G401.6 (cell line): ENCODE results near the gene OSBPL10.

Experiments
- FAIRE-seq: peaks from 2 replicates; lab custom pipeline; 2012; peaks lifted over from hg19 to GRCh38; lab: Jason Lieb, UNC

OSBPL10 gene

DNA sequence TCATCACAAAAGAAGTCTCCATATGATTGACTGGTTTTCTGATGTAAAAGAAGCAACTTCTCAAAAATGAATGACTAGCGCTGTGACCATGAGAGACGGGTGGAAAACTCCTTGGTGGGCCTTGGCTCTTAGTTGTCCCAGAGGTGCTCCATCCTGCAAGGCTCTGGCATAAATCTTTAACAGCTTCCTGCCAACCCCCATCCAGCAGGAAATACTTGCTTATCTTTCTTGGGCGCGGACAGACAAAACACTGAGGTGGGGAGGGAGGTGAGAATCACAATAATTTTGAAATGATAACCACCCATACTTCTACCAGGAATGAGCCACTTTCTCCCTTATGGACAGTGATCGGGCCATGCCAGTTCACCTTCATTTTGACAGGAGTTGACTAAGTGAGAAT lies 319.8 kb downstream of the OSBPL10 start:
- FAIRE-seq, result no peak

GRCh38 chr3:31659246-31659645 lies 321.8 kb downstream of the OSBPL10 start:
- no peak for FAIRE-seq

- no peak for FAIRE-seq
Measured at GRCh38 chr3:31654998-31655397, 326.1 kb downstream of the OSBPL10 start.

DNA sequence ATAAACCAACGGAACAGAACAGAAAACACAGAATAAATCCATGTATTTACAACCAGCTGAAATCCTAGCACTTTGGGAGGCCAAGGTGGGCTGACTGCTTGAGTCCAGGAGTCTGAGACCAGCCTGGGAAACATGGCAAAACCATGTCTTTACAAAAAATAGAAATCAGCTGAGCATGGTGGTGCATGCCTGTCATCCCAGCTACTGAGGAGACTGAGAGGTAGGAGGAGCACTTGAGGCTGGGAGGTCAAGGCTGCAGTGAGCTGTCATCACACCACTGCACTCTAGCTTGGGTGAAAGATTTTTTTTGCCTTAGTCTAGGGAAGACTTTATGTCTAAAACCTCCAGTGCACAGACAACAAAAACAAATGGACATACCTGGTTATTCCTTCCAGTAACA lies 327.6 kb downstream of the OSBPL10 start:
- FAIRE-seq, result no peak

- FAIRE-seq, result no peak
Measured at GRCh38 chr3:31652296-31652695, 328.8 kb downstream of the OSBPL10 start.

DNA sequence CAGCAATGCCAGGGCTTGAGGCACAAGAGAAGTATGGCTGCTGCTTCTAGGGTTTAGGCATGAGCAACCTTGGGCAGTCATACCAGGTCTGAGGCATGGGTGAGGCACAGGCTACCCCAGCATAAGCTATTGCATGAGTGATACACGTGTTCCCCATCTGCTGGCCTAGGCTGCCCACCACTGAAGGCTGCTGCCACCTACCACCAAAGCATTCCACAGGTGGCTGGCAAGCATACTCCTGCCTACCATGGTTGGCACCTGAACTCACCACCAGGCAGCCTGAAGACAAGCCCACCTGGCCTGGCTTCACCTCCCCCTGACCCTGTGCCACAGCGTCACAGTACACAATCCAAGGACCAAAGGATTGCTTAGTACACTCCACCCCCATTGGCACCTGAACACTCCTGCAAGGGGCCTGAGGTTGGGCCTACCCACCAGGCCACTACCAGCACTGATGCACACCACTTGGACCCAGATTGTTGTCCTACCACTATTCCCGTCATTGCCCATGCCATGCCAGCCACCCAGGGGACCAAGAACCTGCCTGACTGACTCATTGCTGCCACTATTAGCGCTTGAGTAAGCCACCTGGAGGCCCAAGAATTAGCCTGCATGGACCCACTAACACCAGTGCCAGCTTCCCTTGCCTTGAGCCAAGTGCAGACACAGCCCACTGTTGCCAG lies 332.6 kb downstream of the OSBPL10 start:
- no peak for FAIRE-seq

DNA sequence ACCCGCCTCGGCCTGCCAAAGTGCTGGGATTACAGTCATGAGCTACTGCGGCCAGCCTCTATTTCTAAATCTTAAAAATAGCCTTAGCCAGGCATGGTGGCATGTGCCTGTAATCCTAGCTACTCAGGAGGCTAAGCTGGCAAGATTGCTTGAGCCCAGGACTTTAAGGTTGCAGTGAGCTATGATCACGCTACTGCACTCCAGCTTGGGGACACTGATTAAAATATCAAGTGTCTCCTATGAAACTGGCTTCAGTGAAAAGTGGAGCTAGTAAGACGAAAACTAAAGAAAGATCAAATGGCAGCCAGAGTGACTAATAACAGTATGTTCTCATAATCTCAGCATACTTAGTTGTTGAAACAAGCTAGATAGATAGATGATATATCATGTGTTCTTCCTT lies 335.8 kb downstream of the OSBPL10 start:
- no peak for FAIRE-seq

DNA sequence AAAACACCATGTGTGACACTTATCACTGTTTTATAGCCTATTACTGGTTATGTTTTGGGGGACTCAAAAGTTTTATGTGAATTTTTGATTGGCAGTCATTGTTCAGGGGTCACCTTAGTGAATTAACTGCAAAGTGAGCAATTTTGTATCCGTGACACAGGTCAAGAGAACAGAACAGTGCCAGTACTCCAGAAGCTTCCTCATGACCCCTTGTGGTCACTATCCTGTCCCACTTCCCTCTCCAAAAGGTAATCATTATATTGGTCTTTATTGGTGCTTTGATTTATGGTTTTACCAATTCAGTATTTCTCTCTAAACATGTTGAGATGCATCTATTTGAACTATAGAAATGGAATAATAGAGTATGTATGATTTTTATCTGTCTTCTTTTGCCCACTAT lies 341.2 kb downstream of the OSBPL10 start:
- FAIRE-seq, result no peak

- FAIRE-seq, result no peak
Measured at GRCh38 chr3:31636694-31637442, 344.2 kb downstream of the OSBPL10 start.

GRCh38 chr3:31636049-31636448 lies 345.0 kb downstream of the OSBPL10 start:
- no peak for FAIRE-seq

DNA sequence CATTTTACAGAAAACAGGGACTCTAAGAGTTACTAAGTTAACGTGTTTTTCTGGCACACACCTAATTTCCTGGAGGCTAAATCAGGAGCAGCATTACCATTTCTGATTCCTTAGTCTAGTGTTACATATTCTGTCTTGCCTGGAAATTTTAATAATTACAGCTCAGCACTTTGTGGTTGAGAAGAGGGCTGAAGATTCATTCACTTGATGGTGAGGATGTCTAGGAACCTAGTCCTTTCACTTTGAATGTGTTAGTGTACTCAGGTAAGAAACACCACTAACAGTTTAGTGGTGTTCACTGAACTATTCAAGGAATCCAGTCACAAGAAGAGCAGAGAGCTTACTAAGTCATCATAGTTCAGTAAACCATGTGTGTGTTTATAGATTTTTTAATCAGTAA lies 345.5 kb downstream of the OSBPL10 start:
- FAIRE-seq, result no peak

GRCh38 chr3:31634476-31634875 lies 346.6 kb downstream of the OSBPL10 start:
- no peak for FAIRE-seq

GRCh38 chr3:31629054-31629453 lies 352.0 kb downstream of the OSBPL10 start:
- no peak for FAIRE-seq

DNA sequence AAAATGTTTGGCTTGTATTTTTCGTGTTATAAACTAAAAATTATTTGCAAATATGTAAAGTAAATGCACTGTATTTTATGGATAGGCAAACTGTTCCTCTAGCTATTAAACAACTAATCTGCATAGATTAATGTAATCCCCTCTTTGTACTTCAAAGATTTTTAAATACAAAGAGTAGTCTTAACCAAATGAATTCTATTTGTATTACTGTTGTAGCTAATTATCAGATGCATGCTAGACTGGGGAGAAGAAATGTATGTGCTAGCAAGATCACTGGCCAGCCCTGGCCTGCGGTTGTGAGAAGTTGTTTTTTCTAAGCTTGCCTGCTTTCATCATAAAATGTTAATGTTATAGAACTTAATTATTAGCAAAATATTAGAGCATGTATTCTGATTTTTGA lies 355.7 kb downstream of the OSBPL10 start:
- no peak for FAIRE-seq

GRCh38 chr3:31624083-31624709 lies 356.9 kb downstream of the OSBPL10 start:
- no peak for FAIRE-seq

GRCh38 chr3:31622636-31623288 lies 358.3 kb downstream of the OSBPL10 start:
- FAIRE-seq, result no peak

- FAIRE-seq, result no peak
Measured at GRCh38 chr3:31621314-31621713, 359.7 kb downstream of the OSBPL10 start.

DNA sequence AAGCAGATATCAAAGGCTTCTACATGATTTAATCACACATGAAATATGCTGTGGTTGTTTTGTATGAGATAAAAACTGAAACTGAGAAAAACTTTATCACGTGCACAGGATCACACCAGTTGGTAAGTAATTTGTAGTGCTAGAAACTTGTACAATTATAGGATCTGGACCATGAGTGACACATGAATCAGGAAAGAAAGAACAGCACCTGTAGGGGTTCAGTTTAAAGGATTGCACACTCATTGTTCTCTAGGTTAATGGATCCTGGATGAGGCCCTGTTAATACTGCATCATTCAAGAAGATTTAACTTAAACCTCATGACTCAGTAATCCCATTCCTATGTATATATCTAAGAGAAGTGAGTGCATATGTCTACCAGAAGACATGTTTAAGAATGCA lies 360.4 kb downstream of the OSBPL10 start:
- FAIRE-seq, result no peak

DNA sequence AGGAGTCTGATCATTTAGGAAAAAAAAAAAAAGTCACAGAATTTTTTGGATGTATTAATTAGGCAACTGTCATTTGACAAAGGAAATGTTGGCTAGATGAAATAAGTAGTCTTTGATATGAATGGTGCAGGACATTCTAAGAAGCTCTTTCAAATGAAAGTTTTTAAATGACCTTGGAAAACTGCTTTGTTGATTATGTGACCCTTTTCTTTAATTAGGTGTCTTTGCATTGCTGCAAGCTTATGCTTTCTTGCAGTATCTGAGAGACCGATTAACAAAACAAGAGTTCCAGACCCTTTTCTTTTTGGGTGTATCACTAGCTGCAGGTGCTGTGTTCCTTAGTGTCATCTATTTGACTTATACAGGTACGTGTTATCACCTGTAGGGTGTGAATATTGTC lies 364.4 kb downstream of the OSBPL10 start:
- no peak for FAIRE-seq

GRCh38 chr3:31615071-31615875 lies 365.8 kb downstream of the OSBPL10 start:
- FAIRE-seq, result peak; percentile 76

DNA sequence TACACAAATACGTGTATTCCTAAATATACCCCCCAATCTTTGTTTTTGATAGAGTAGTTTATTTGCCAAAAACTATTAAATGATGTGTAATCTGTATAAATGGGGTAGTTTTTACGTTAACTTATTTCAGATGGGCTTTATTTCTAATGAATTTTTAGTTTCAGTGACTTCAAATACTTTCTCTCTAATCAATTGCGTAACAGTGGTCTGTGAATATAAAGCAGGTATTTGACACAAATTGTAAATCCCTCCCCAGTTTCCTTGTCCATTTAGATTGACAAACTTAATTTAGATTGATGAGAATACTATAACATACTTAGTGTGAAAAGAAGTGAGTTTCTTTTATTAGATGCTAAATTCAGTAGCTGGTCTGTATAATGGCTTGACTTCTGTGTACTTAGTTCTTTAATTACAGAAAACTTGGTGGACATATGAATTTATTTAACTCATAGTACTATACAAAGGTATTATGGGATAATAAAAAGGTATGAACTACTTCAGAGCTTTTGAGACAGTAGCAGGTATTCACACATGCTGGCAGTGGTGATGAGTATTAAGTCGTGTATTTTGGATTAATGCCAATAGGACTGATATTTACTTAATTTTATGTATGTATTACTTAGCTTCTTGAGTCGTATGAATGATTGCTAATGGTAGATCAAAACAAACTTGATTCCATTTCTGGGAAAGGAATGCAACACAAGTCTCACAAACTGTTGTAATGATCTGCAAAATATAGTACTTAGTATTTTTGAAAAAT lies 366.7 kb downstream of the OSBPL10 start:
- no peak for FAIRE-seq
